Parathyroid adenoma (tissue), 2 donors: ENCODE measurements around the gene ZNF202.
A peak's percentile ranks its signal among the peaks of the same experiment; 100 is the strongest.

Experiments
- H2AFZ ChIP-seq: fragments of 300-600 bp; sonication (generic); one replicate; pipeline ENCODE4 v1.7.0; 2017; ENCODE audit warnings: antibody characterized with exemption, mild to moderate bottlenecking
- H3K27ac ChIP-seq: fragments of 300-600 bp; sonication (generic); one replicate; pipeline ENCODE4 v1.7.0; 2017
- H3K27me3 ChIP-seq: fragments of 300-600 bp; sonication (generic); one replicate; pipeline ENCODE4 v1.7.0; 2017; ENCODE audit warnings: low read length; ENCODE audit not compliant: control insufficient read depth, insufficient read depth
- H3K36me3 ChIP-seq: fragments of 300-600 bp; sonication (generic); one replicate; pipeline ENCODE4 v1.7.0; 2017; ENCODE audit warnings: low read length; ENCODE audit not compliant: control insufficient read depth, insufficient read depth
- H3K4me1 ChIP-seq: fragments of 300-600 bp; sonication (generic); one replicate; pipeline ENCODE4 v1.7.0; 2017; ENCODE audit warnings: control low read depth
- H3K4me2 ChIP-seq: fragments of 300-600 bp; sonication (generic); one replicate; pipeline ENCODE4 v1.7.0; 2017; ENCODE audit warnings: low read length
- H3K4me3 ChIP-seq: fragments of 300-600 bp; sonication (generic); one replicate; pipeline ENCODE4 v1.7.0; 2017; ENCODE audit warnings: low read depth, low read length
- H3K79me2 ChIP-seq: fragments of 300-600 bp; sonication (generic); one replicate; pipeline ENCODE4 v1.7.0; 2017; ENCODE audit warnings: control low read depth
- H3K9ac ChIP-seq: fragments of 300-600 bp; sonication (generic); one replicate; pipeline ENCODE4 v1.7.0; 2017; ENCODE audit warnings: mild to moderate bottlenecking
- H3K9me3 ChIP-seq: fragments of 300-600 bp; sonication (generic); one replicate; pipeline ENCODE4 v1.7.0; 2017; ENCODE audit warnings: low read length; ENCODE audit not compliant: control insufficient read depth
- TF ChIP-seq, protein P1 (sequence below): fragments of 300-600 bp; sonication (generic); IDR thresholded peaks from one replicate; pipeline ENCODE4 v1.7.0; 2017; ENCODE audit warnings: antibody characterized with exemption, mild to moderate bottlenecking
- donor health status: primary hyperparathyroidism.

The ZNF202 gene

DNA sequence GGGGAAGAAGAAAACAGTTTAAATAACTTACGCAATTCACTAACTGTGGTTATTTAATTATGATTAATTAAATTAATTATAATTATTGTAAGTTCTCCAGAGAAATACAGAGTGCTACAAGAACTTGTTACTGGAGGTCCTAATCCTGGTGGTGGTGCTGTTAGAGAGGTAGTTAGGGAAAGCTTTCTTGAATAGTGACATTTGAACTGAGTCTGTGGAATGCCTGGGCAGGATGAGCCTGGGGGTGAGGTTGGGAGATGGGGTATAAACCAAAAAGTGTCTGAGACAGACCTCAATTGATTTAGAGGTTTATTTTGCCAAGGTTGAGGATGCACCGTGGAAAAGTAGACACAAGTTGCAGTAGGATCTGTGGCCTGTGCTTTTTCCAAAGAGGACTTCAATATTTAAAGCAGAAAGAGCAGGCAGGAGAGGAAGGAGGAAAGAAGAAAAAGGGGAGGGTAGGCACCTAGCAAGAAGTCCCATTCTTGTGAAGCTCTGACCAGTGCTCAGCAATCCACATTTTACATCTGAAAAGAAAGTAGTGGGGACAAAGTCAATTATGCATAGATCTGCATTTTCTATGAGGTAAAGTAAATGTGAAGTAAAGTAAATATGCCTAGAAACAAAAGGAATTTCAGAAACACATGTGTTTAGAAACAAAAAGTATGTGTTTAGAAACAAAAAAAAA, 4.4 kb upstream of the ZNF202 start:
- peaks cover 4% of the 10 kb centered on the region for H3K4me1 ChIP-seq

DNA sequence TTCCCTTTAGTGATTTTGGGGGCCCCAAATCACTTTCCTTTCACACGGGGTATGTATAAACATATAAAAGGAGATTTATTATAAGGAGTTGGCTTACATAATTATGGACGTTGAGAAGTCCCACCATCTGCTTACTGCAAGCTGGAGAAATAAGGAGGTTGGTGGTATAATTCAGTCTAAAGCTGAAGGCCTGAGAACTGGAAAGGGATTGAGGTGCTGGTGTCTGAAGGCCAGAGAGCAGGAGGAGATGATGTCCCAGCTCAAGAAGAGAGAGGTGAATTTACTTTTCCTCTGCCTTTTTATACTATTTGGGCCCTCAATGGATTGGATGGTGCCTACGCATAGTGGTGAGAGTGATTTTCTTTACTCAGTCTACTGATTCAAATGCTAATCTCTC, 1.3 kb upstream of the ZNF202 start:
- Histone ChIP-seq H3K4me3 (peak overlapping the region; percentile 77), H3K27me3 (no peaks in the 10 kb centered on the region), H3K4me2 (no peak overlapping the region), H3K9ac (no peak overlapping the region), H3K9me3 (no peaks in the 10 kb centered on the region), H3K36me3 (no peaks in the 10 kb centered on the region), H3K79me2 (no peaks in the 10 kb centered on the region), H3K27ac (no peak overlapping the region), H3K4me1 (peaks cover 4% of the 10 kb centered on the region), H2AFZ (peak overlapping the region; percentile 87)
- TF ChIP-seq, protein P1, sequence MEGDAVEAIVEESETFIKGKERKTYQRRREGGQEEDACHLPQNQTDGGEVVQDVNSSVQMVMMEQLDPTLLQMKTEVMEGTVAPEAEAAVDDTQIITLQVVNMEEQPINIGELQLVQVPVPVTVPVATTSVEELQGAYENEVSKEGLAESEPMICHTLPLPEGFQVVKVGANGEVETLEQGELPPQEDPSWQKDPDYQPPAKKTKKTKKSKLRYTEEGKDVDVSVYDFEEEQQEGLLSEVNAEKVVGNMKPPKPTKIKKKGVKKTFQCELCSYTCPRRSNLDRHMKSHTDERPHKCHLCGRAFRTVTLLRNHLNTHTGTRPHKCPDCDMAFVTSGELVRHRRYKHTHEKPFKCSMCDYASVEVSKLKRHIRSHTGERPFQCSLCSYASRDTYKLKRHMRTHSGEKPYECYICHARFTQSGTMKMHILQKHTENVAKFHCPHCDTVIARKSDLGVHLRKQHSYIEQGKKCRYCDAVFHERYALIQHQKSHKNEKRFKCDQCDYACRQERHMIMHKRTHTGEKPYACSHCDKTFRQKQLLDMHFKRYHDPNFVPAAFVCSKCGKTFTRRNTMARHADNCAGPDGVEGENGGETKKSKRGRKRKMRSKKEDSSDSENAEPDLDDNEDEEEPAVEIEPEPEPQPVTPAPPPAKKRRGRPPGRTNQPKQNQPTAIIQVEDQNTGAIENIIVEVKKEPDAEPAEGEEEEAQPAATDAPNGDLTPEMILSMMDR = no peak

More for the DNA sequence above, 4.4 kb upstream of the ZNF202 start:
- Histone ChIP-seq H3K27me3 (no peaks in the 10 kb centered on the region), H3K4me2 (no peak overlapping the region), H2AFZ (no peak overlapping the region), H3K9me3 (no peaks in the 10 kb centered on the region), H3K9ac (no peak overlapping the region), H3K4me3 (no peak overlapping the region), H3K36me3 (no peaks in the 10 kb centered on the region), H3K79me2 (no peaks in the 10 kb centered on the region), H3K27ac (no peak overlapping the region)
- TF ChIP-seq, protein P1 = no peak

DNA sequence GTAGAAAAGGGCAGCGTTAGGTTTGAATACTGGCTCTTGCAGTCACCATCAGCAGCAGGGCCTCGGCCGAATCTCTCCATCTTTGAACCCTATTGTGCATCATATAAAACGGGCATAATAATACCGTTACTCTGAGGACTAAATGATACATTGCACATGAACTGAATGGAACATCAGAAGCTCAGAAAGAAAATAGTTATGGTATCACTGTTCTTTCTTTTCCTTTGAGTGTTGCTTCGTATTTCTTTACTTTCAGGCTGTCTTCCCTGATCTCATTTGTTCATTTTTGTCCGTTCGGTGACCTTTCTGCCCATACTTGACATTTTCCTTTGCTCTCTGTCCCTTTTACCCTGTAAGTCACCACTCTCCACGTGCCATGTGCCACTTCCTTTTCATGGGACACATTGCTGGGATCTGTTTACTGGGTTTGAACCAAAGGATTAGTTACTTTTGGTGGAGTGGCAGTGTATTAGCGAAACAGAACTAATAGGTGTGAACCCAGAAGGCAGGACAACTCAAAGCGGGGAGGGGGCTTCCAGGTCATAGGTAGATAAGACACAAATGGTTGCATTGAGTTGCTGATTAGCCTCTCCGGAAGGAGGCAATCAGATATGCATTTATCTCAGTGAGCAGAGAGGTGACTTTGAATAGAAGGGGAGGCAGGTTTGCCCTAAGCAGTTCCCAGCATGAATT, 717 bp upstream of the ZNF202 start:
- peak overlapping the region; percentile 63 for H3K27ac ChIP-seq
- H3K9ac ChIP-seq = no peak overlapping the region
- H3K79me2 ChIP-seq = no peaks in the 10 kb centered on the region
- TF ChIP-seq, protein P1 = no peak
- peak overlapping the region; percentile 72 for H3K4me2 ChIP-seq
- peak overlapping the region; percentile 77 for H3K4me3 ChIP-seq
- H2AFZ ChIP-seq = peak overlapping the region; percentile 87
- no peaks in the 10 kb centered on the region for H3K9me3 ChIP-seq
- peaks cover 4% of the 10 kb centered on the region for H3K4me1 ChIP-seq
- H3K27me3 ChIP-seq = no peaks in the 10 kb centered on the region
- no peaks in the 10 kb centered on the region for H3K36me3 ChIP-seq

DNA sequence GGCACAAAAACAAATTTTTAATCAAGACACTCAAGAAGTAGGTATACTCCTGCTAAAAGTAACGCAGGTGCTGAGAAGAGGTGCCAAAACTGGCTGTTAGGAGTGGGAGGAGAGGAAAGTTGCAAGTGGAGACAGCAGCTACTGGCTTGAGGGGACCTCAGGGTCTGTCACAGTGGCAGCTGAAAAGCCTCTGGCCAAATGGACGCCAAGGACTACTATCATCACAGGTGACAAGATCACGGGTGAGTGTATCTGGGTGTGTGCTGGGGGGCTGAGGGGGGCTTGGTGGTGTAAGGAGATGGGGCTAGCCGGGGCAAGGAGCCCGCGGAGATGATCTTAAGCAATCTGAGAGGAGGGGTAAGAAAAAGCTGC, 687 bp downstream of the ZNF202 start:
- Histone ChIP-seq H3K4me3 (peak overlapping the region; percentile 77), H3K79me2 (no peaks in the 10 kb centered on the region), H3K9me3 (no peaks in the 10 kb centered on the region), H2AFZ (peak overlapping the region; percentile 87), H3K9ac (peak overlapping the region; percentile 67), H3K4me1 (peaks cover 4% of the 10 kb centered on the region), H3K36me3 (no peaks in the 10 kb centered on the region), H3K27me3 (no peaks in the 10 kb centered on the region), H3K27ac (peak overlapping the region; percentile 63), H3K4me2 (peak overlapping the region; percentile 84)
- TF ChIP-seq, protein P1 = no peak
